ENCODE results near the gene MFAP4.

Gene MFAP4

DNA sequence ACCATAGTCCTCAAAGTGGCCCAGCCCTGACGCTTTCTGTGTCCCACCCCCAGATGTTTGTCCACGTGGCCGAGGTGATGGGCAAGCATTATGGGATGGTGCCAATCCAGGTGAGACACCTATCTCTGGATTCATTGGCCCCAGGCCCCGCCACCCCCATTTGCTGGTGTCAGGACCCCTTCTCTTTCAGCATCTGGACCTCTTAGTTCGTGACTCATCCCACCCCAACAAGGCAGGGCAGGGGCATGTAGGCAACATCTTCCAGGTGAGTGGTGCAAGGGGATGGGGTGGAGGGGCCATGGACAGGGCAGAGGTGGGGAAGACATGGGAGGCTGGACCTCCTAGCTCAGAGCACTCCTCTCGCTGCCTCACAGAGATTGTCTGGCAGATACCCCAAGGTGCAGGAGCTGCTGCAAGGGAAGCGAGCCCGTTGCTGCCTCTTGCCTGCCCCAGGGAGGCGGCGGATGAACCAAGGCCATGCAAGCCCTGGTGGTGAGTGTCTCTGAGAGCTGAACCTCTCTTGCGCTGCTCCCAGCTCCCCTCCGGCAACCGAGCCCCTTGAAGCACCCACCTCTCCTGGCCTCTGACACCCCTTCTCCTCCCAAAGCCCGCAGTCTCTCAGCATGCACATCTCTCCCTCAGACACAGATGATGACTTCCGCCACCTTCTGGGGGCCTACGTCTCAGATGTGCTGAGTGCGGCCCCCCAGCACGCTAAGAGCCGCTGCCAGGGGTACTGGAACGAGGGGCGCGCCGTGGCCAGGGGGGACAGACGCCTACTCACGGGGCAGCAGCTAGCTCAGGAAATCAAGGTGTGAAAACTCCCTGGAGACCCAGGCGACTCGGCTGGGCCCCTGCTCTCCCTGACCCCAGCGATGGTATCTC, 27.6 kb upstream of the MFAP4 start:
- TF ChIP-seq, protein P1, sequence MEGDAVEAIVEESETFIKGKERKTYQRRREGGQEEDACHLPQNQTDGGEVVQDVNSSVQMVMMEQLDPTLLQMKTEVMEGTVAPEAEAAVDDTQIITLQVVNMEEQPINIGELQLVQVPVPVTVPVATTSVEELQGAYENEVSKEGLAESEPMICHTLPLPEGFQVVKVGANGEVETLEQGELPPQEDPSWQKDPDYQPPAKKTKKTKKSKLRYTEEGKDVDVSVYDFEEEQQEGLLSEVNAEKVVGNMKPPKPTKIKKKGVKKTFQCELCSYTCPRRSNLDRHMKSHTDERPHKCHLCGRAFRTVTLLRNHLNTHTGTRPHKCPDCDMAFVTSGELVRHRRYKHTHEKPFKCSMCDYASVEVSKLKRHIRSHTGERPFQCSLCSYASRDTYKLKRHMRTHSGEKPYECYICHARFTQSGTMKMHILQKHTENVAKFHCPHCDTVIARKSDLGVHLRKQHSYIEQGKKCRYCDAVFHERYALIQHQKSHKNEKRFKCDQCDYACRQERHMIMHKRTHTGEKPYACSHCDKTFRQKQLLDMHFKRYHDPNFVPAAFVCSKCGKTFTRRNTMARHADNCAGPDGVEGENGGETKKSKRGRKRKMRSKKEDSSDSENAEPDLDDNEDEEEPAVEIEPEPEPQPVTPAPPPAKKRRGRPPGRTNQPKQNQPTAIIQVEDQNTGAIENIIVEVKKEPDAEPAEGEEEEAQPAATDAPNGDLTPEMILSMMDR (IDR thresholded peaks at IDR 0.05; ENCODE audit: low read depth, low read length): no peak
- DNase-seq (ENCODE audit: low read depth, low spot score): no peak
- no peak overlapping the region for H3K4me3 ChIP-seq (ENCODE audit: low read depth, low read length)
- in situ Hi-C loops (cut with HindIII; ENCODE audit: low sequenced_read_pairs): no loop called here

DNA sequence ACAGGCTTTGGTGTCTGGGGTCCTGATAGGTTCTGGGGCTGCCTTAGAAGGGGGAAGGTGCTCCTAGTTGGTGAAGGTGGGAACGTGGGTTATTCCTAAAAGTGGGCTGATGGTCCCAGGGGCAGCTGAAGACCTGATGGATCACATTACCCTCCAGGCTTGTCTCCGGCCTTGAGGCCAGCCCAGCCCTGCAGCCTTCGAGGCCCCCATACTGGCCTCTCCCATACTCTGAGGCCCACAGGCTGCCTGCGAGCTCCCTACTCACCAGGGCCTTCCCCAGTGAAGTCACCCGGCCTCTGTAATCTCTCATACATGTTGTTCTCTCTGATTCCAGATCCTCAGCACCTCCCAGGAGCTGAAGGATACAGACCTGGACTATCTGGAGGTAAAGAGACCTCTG, 26.8 kb upstream of the MFAP4 start:
- TF ChIP-seq, protein P1 (IDR thresholded peaks at IDR 0.05; ENCODE audit: low read depth, low read length): no peak
- DNase-seq (ENCODE audit: low read depth, low spot score): no peak
- no peak overlapping the region for H3K4me3 ChIP-seq (ENCODE audit: low read depth, low read length)
- in situ Hi-C loops (cut with HindIII; ENCODE audit: low sequenced_read_pairs): no loop called here

DNA sequence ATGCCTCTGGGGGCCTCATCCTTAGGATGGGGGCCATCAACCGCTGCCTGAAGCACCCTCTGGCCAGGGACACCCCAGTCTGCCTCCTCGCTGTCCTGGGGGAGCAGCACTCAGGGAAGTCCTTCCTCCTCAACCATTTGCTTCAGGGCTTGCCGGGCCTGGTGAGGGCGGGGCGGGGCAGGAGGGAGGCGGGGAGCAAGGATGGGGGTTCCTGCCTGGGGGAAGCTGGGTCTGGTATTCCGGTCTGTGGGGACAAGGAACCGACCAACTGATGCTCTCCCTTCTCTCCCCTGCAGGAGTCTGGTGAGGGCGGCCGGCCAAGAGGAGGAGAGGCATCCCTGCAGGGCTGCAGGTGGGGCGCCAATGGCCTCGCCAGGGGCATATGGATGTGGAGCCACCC, 26.0 kb upstream of the MFAP4 start:
- no peak overlapping the region for H3K4me3 ChIP-seq (ENCODE audit: low read depth, low read length)
- DNase-seq (ENCODE audit: low read depth, low spot score): no peak
- in situ Hi-C loops (cut with HindIII; ENCODE audit: low sequenced_read_pairs): no loop called here
- TF ChIP-seq, protein P1 (IDR thresholded peaks at IDR 0.05; ENCODE audit: low read depth, low read length): no peak

DNA sequence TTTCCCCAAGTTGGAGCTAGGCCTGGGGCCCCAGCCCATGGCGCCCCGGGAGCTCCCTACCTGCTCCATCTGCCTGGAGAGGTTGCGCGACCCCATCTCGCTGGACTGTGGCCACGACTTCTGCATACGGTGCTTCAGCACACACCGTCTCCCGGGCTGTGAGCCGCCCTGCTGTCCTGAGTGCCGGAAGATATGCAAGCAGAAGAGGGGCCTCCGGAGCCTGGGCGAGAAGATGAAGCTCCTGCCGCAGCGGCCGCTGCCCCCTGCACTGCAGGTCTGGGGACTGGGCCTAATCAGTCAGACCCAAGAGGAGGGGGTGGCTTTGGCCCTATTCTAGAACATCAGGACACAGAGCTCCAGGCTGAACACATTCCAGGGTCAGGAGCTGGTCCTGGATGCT, 25.5 kb upstream of the MFAP4 start:
- no peak overlapping the region for H3K4me3 ChIP-seq (ENCODE audit: low read depth, low read length)
- in situ Hi-C loops (cut with HindIII; ENCODE audit: low sequenced_read_pairs): no loop called here

DNA sequence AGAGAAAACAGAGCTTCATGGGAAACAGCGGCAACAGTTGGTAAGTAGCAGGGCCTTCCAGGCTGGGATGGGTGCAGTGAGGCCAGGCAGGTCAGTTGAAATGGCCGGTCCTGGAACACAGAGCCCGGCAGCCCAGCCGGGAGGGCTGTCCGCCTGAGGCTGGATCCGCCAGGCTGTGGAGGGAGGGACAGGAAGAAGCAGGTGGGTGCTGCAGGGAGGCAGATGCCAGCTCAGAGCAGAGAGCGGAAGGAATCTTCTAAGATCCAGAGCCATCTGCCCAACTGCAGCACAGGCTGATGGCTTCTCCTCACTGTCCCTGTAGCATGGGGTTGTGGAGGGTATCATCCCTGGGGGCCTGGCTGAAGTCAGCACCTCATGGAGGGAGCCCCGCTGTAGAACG, 24.6 kb upstream of the MFAP4 start:
- TF ChIP-seq, protein P1 (IDR thresholded peaks at IDR 0.05; ENCODE audit: low read depth, low read length): no peak
- no peak for DNase-seq (ENCODE audit: low read depth, low spot score)
- in situ Hi-C loops (cut with HindIII; ENCODE audit: low sequenced_read_pairs): no loop called here
- H3K4me3 ChIP-seq (ENCODE audit: low read depth, low read length): no peak overlapping the region

More for the DNA sequence above, 25.5 kb upstream of the MFAP4 start:
- TF ChIP-seq, protein P1 (IDR thresholded peaks at IDR 0.05; ENCODE audit: low read depth, low read length): no peak
- DNase-seq (ENCODE audit: low read depth, low spot score): no peak

DNA sequence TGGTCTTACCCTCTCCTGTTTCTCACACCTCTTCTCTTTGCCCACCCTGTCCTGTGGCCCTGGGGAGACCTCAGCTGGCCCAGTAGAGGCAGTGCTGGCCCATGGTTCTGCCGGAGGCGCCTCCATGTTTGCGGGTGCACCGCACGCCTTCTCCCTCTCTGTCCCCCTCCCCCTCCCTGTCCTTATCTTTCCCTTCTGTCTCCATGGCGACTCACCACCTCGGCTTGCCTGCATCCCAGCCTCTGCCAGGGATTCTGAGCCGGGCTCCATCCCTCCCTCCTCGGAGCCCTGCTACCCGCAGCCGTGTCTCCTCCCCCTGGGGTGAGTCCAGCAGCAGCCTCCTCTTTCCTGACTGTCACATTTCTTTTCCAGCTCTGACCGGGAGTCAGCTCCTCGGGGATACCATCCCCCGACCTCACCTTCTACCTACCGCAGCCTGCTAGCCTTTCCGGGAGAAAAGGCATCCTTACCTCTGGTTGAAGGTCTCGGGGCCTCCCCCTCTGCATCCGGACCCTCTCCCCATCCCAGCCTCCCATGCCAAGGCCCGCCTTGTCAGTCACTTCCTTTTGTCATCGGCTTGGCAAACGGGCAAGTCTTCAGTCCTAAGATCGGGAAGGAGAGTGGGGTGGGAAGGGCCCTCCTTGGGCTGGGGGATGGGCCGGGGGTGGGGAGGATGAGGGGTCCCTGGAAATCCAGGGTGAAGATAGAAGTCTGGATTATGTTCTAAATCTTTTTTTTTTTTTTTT, 24.1 kb upstream of the MFAP4 start, which contains the start of gene RNF112:
TSS of gene RNF112 (plus strand) at position 358 of the 746 bp plus-strand sequence. CDS start at position 535, 177 bp downstream.
- TF ChIP-seq, protein P1 (IDR thresholded peaks at IDR 0.05; ENCODE audit: low read depth, low read length): peak; percentile 8
- no peak within 1 kb of the TSS for H3K4me3 ChIP-seq (ENCODE audit: low read depth, low read length)
- in situ Hi-C loops (cut with HindIII; ENCODE audit: low sequenced_read_pairs): no loop called here
- peak; percentile 9 for DNase-seq (ENCODE audit: low read depth, low spot score)
